Measurements from ENCODE around the gene MIGA2. TPM values are rescaled to one million over a fixed set of nuclear protein-coding genes. Genes with fewer than 3 reads are reported as not detected.

The MIGA2 gene
- total and polyA plus RNA-seq, 8 donors, result 7.5 to 30.9 (median 9.8) TPM

DNA sequence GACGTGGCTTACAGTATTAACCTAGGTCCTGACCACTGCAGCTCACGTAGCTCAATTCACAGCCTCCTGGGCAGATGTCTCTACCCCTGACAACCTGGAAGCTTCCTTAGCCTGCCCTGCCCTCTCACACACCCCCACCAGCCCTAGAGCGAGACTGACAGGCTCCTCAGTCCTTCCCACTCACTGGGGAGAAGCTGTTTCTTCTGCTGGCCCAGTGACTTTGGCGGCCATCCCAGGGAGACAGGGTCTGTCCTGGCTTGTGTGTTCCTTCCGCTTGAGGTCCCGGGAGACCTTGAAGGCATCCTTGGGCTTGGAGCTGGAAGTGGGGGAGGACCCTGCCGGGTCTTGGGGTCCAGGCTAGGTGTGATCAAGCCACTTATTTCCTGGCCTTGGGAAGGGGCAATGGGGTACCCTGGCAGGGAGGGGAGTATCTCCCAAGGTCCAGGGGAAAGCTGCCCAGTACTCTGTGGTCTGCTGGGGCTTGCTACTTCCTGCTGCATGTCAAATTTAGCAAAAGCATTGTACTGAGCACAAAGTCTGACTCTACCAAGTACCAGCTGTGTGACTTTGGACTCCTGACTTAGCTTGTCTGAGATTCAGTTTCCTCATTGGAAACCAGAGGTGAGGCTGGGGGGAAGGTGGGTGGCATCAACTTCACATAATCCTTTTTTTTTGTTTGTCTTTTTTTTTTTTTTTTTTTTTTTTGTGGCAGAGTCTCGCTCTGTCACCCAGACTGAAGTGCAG, 1.9 kb downstream of the MIGA2 start:
- peaks cover 0 to 5% (median 0%) of the 10 kb centered on the region in 3 donors for H3K36me3 ChIP-seq
- intact Hi-C loops (cut with DNase I), result no loop called here
- ATAC-seq, result no peak
- no peak overlapping the region for H3K4me3 ChIP-seq
- no peak overlapping the region for H3K27ac ChIP-seq
- peak in 3 of 6 donors; percentile 53 to 60 (median 54) for DNase-seq
- WGBS, 2 donors, result 61 to 64% methylated on average over 7 to 8 of the region's 8 CpGs
- no peaks in the 10 kb centered on the region for H3K9me3 ChIP-seq
- peaks cover 0 to 6% (median 0%) of the 10 kb centered on the region in 3 donors for H3K4me1 ChIP-seq
- TF ChIP-seq, protein P1, sequence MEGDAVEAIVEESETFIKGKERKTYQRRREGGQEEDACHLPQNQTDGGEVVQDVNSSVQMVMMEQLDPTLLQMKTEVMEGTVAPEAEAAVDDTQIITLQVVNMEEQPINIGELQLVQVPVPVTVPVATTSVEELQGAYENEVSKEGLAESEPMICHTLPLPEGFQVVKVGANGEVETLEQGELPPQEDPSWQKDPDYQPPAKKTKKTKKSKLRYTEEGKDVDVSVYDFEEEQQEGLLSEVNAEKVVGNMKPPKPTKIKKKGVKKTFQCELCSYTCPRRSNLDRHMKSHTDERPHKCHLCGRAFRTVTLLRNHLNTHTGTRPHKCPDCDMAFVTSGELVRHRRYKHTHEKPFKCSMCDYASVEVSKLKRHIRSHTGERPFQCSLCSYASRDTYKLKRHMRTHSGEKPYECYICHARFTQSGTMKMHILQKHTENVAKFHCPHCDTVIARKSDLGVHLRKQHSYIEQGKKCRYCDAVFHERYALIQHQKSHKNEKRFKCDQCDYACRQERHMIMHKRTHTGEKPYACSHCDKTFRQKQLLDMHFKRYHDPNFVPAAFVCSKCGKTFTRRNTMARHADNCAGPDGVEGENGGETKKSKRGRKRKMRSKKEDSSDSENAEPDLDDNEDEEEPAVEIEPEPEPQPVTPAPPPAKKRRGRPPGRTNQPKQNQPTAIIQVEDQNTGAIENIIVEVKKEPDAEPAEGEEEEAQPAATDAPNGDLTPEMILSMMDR (IDR thresholded peaks at IDR 0.05), result no peak
- no peak for FAIRE-seq
- no peaks in the 10 kb centered on the region for H3K27me3 ChIP-seq

DNA sequence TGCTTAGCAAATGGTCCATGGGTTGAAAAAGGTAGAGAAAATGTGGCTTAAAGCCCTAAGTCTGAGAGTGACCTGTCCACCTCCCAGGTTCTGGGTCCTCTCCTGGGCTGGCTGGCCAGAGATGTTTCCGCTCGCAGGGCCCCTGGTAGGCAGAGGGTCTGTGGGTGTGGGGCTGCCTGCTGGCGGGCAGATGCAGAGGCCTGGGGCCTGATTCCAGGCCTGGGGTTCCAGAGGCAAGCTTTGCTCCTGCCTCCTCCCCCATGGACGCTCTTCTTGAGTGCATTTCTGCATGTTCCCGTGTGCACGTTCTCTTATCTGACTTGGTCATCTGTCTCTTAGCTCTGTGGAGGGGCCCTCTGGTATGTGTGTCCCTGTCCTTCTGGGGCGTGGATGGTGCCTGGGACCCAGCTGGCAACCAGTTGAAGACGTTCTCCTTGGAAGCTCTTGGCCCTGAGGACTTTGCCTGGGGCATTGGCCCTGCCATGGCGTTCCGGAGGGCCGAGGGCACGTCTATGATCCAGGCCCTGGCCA, 3.8 kb downstream of the MIGA2 start:
- DNase-seq, result peak in 1 of 6 donors; percentile 50
- H3K36me3 ChIP-seq, result peaks cover 0 to 5% (median 0%) of the 10 kb centered on the region in 3 donors
- intact Hi-C loops (cut with DNase I), result no loop called here

DNA sequence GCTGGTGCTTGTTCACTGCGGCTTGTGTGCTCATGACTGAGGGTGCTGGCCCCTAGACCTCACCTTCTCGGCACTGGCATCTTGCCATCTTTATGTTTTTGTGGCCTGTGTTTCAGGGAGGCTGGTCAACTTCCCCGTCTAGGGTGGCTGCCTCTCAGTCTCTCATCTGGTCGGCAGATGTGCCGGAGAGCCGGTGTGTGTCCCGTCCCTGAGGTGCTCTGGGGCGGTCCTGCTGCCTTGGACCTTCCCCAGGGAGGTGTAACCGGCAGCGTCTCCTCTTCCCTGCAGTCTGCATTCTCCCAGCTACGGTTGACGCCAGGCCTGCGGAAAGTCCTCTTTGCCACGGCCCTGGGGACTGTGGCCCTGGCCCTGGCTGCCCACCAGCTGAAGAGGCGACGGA, 5.6 kb downstream of the MIGA2 start:
- H3K27ac ChIP-seq, result no peak overlapping the region
- H3K36me3 ChIP-seq, result peaks cover 0 to 5% (median 0%) of the 10 kb centered on the region in 3 donors
- intact Hi-C loops (cut with DNase I), result no loop called here
- H3K4me3 ChIP-seq, result no peak overlapping the region
- TF ChIP-seq, protein P1 (IDR thresholded peaks at IDR 0.05), result no peak
- FAIRE-seq (no peak), ATAC-seq (no peak), DNase-seq (peak in 1 of 6 donors; percentile 70)
- 90 to 97% methylated on average over 16 of the region's 16 CpGs for WGBS, 2 donors
- peaks cover 0 to 6% (median 0%) of the 10 kb centered on the region in 3 donors for H3K4me1 ChIP-seq
- H3K9me3 ChIP-seq, result no peaks in the 10 kb centered on the region
- no peaks in the 10 kb centered on the region for H3K27me3 ChIP-seq

More for the DNA sequence above, 3.8 kb downstream of the MIGA2 start:
- Histone ChIP-seq H3K27me3 (no peaks in the 10 kb centered on the region), H3K4me1 (peaks cover 0 to 6% (median 0%) of the 10 kb centered on the region in 3 donors), H3K27ac (no peak overlapping the region), H3K9me3 (no peaks in the 10 kb centered on the region), H3K4me3 (no peak overlapping the region)
- FAIRE-seq (no peak), ATAC-seq (no peak)
- TF ChIP-seq, protein P1 (IDR thresholded peaks at IDR 0.05), result no peak
- 91 to 92% methylated on average over 12 of the region's 12 CpGs for WGBS, 2 donors

DNA sequence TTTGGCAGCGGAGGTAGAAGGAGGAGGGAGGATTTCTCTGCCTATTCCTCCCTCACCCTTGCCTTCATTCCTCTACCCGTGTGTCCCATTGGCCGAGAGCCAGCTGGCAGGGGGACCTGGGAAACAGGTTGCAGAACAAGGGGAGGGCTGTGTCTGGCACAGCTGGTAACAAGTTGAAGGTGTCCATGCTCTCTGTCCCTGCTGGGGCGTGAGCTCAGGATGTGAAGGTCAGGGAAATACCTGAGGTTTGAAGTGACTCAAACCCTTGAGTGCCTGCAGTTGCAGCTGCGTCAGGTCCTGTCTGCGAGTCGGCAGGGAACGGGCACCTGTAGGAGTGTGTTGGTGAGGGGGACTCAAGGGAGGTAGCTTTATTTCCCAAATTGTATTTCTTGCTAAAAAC, 16.2 kb downstream of the MIGA2 start:
- Histone ChIP-seq H3K27me3 (no peaks in the 10 kb centered on the region), H3K27ac (peak overlapping the region; percentile 55 to 66 (median 62)), H3K4me1 (peaks cover 7% of the 10 kb centered on the region in 3 donors), H3K9me3 (no peaks in the 10 kb centered on the region), H3K36me3 (peaks cover 0 to 21% (median 0%) of the 10 kb centered on the region in 3 donors), H3K4me3 (no peak overlapping the region)
- TF ChIP-seq, protein P1 (IDR thresholded peaks at IDR 0.05), result no peak
- WGBS, 2 donors, result 13 to 22% methylated on average over 8 of the region's 8 CpGs
- ATAC-seq (peak; percentile 93 to 97 (median 97)), FAIRE-seq (no peak), DNase-seq (peak; percentile 93 to 99 (median 97))
- intact Hi-C loops (cut with DNase I), result no loop called here

DNA sequence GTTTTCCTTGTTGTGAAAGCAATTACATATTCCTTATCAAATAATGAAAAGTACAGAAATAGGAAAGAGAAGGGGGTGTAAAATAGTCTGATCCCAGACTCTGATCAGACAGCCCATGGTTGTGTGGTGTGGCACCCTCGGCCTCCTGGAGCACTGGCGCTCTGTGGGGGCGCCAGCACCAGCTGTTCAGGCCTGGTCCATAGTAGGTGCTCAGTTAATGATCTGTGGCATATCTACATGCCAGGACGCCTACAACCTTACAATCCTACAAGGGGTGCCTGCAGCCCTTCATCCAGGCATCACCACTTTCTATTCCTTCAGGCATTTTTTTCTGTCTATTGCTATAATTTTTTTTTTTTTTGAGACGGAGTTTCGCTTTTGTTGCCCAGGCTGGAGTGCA, 16.6 kb downstream of the MIGA2 start:
- peak; percentile 8 to 31 (median 12) for ATAC-seq
- FAIRE-seq, result no peak
- TF ChIP-seq, protein P1 (IDR thresholded peaks at IDR 0.05), result no peak
- Histone ChIP-seq H3K27me3 (no peaks in the 10 kb centered on the region), H3K9me3 (no peaks in the 10 kb centered on the region), H3K4me3 (no peak overlapping the region), H3K4me1 (peaks cover 7% of the 10 kb centered on the region in 3 donors), H3K27ac (peak overlapping the region; percentile 55 to 66 (median 62)), H3K36me3 (peaks cover 0 to 21% (median 0%) of the 10 kb centered on the region in 3 donors)
- 77 to 85% methylated on average over 6 of the region's 6 CpGs for WGBS, 2 donors
- intact Hi-C loops (cut with DNase I), result no loop called here
- DNase-seq, result no peak

Data from pancreas (tissue), 10 donors.